IPS DF 6.9 (cell line): ENCODE results near the gene ZMAT5.

Experiments
- DNase-seq: peaks from one replicate; pipeline ENCODE4 v3.0.0-alpha.2; 2013; ENCODE audit warnings: low read depth, low spot score
- H3K27ac ChIP-seq: one replicate; pipeline ENCODE4 v1.5.1; 2013; ENCODE audit warnings: low read length, control low read depth
- H3K27me3 ChIP-seq: 2 replicates; pipeline ENCODE4 v1.6.1; 2013; ENCODE audit warnings: mild to moderate bottlenecking, low read length; ENCODE audit not compliant: control insufficient read depth, insufficient read depth
- H3K36me3 ChIP-seq: 2 replicates; pipeline ENCODE4 v1.6.1; 2013; ENCODE audit warnings: low read length; ENCODE audit not compliant: control insufficient read depth, insufficient read depth
- H3K4me1 ChIP-seq: 2 replicates; pipeline ENCODE4 v1.6.1; 2013; ENCODE audit warnings: low read length; ENCODE audit not compliant: control insufficient read depth, insufficient read depth
- H3K4me3 ChIP-seq: 2 replicates; pipeline ENCODE4 v1.5.1; 2013; ENCODE audit warnings: mild to moderate bottlenecking, low read length
- H3K9me3 ChIP-seq: 2 replicates; pipeline ENCODE4 v1.6.1; 2013; ENCODE audit warnings: low read length, inconsistent platforms; ENCODE audit not compliant: control insufficient read depth, insufficient read depth
- WGBS: extraction: QIAGEN DNeasy Blood & Tissue Kit; methylation state at CpG from one replicate; pipeline ENCODE4 v1.1.7; 2013; ENCODE audit warnings: mixed read lengths, missing lambda C conversion rate; ENCODE audit not compliant: insufficient read length, insufficient coverage; 5-methylcytosine and 5-hydroxymethylcytosine counted together

The ZMAT5 gene

GRCh38 chr22:29740216-29740615, 26.6 kb downstream of the ZMAT5 start:
- Histone ChIP-seq H3K4me1 (no peaks in the 10 kb centered on the region), H3K4me3 (no peak overlapping the region), H3K27ac (no peak overlapping the region), H3K27me3 (no peaks in the 10 kb centered on the region), H3K36me3 (no peaks in the 10 kb centered on the region), H3K9me3 (no peaks in the 10 kb centered on the region)
- no peak for DNase-seq
- WGBS = no CpG with 5 or more reads among the region's 5 CpGs

GRCh38 chr22:29739346-29739875, 27.4 kb downstream of the ZMAT5 start:
- Histone ChIP-seq H3K36me3 (no peaks in the 10 kb centered on the region), H3K9me3 (no peaks in the 10 kb centered on the region), H3K27ac (no peak overlapping the region), H3K27me3 (no peaks in the 10 kb centered on the region), H3K4me3 (no peak overlapping the region), H3K4me1 (no peaks in the 10 kb centered on the region)
- DNase-seq = no peak
- no CpG with 5 or more reads among the region's 17 CpGs for WGBS

- DNase-seq = no peak
- Histone ChIP-seq H3K27ac (no peak overlapping the region), H3K36me3 (no peaks in the 10 kb centered on the region), H3K27me3 (no peaks in the 10 kb centered on the region), H3K9me3 (no peaks in the 10 kb centered on the region), H3K4me3 (no peak overlapping the region), H3K4me1 (no peaks in the 10 kb centered on the region)
- WGBS = no CpG with 5 or more reads among the region's 15 CpGs
These were observed 28.5 kb downstream of the ZMAT5 start for GRCh38 chr22:29738118-29738815.

- no peaks in the 10 kb centered on the region for H3K4me1 ChIP-seq
- no peaks in the 10 kb centered on the region for H3K27me3 ChIP-seq
- H3K27ac ChIP-seq = no peak overlapping the region
- H3K9me3 ChIP-seq = no peaks in the 10 kb centered on the region
- H3K36me3 ChIP-seq = no peaks in the 10 kb centered on the region
- no CpG with 5 or more reads among the region's 22 CpGs for WGBS
- no peak overlapping the region for H3K4me3 ChIP-seq
- no peak for DNase-seq
These were observed 29.3 kb downstream of the ZMAT5 start for GRCh38 chr22:29737251-29738117.

GRCh38 chr22:29735416-29735815, 31.4 kb downstream of the ZMAT5 start:
- H3K4me1 ChIP-seq = no peaks in the 10 kb centered on the region
- H3K36me3 ChIP-seq = no peaks in the 10 kb centered on the region

GRCh38 chr22:29734838-29735237, 32.0 kb downstream of the ZMAT5 start:
- WGBS = no CpG with 5 or more reads among the region's 9 CpGs
- H3K27me3 ChIP-seq = no peaks in the 10 kb centered on the region
- no peak overlapping the region for H3K27ac ChIP-seq
- DNase-seq = no peak
- no peaks in the 10 kb centered on the region for H3K9me3 ChIP-seq
- no peaks in the 10 kb centered on the region for H3K4me1 ChIP-seq
- H3K4me3 ChIP-seq = no peak overlapping the region
- no peaks in the 10 kb centered on the region for H3K36me3 ChIP-seq

More at GRCh38 chr22:29735416-29735815, 31.4 kb downstream of the ZMAT5 start:
- Histone ChIP-seq H3K4me3 (no peak overlapping the region), H3K27ac (no peak overlapping the region), H3K27me3 (no peaks in the 10 kb centered on the region), H3K9me3 (no peaks in the 10 kb centered on the region)
- no peak for DNase-seq
- WGBS = no CpG with 5 or more reads among the region's 1 CpG

- Histone ChIP-seq H3K9me3 (no peaks in the 10 kb centered on the region), H3K36me3 (no peaks in the 10 kb centered on the region), H3K27me3 (no peaks in the 10 kb centered on the region), H3K4me1 (no peaks in the 10 kb centered on the region), H3K27ac (no peak overlapping the region), H3K4me3 (no peak overlapping the region)
- WGBS = no CpG with 5 or more reads among the region's 8 CpGs
- no peak for DNase-seq
These were observed 32.4 kb downstream of the ZMAT5 start for GRCh38 chr22:29734406-29734805.

GRCh38 chr22:29733362-29734201, 33.2 kb downstream of the ZMAT5 start:
- H3K4me3 ChIP-seq = no peak overlapping the region
- H3K4me1 ChIP-seq = no peaks in the 10 kb centered on the region
- no CpG with 5 or more reads among the region's 19 CpGs for WGBS
- no peak for DNase-seq
- no peak overlapping the region for H3K27ac ChIP-seq
- H3K36me3 ChIP-seq = no peaks in the 10 kb centered on the region
- H3K9me3 ChIP-seq = no peaks in the 10 kb centered on the region
- no peaks in the 10 kb centered on the region for H3K27me3 ChIP-seq

- no peak for DNase-seq
- Histone ChIP-seq H3K27ac (no peak overlapping the region), H3K9me3 (no peaks in the 10 kb centered on the region), H3K36me3 (no peaks in the 10 kb centered on the region), H3K27me3 (no peaks in the 10 kb centered on the region), H3K4me3 (no peak overlapping the region), H3K4me1 (no peaks in the 10 kb centered on the region)
- WGBS = no CpG with 5 or more reads among the region's 6 CpGs
These were observed 33.9 kb downstream of the ZMAT5 start for GRCh38 chr22:29732883-29733282.
